HFFc6 (cell line): ENCODE measurements around the gene MSANTD3. TPM values are rescaled to one million over a fixed set of nuclear protein-coding genes. Genes with fewer than 3 reads are reported as not detected.

Experiments
- DNase-seq: peaks from one replicate; pipeline ENCODE4 v3.0.0-alpha.2; 2018
- H3K27ac Mint-ChIP-seq: 2 replicates; pipeline ENCODE4 v1.8.0; 2020; ENCODE audit warnings: mild to moderate bottlenecking, mixed read lengths
- H3K27me3 Mint-ChIP-seq: 2 replicates; pipeline ENCODE4 v1.8.0; 2021; ENCODE audit warnings: mild to moderate bottlenecking, moderate library complexity, mixed read lengths; ENCODE audit not compliant: insufficient read depth
- H3K36me3 Mint-ChIP-seq: 2 replicates; pipeline ENCODE4 v1.8.0; 2021; ENCODE audit warnings: low read depth, mixed read lengths
- H3K4me1 Mint-ChIP-seq: 2 replicates; pipeline ENCODE4 v1.8.0; 2020; ENCODE audit warnings: low read depth, mixed read lengths
- H3K4me3 Mint-ChIP-seq: 2 replicates; pipeline ENCODE4 v1.8.0; 2020; ENCODE audit warnings: mild to moderate bottlenecking, moderate library complexity, mixed read lengths
- H3K9me3 Mint-ChIP-seq: 2 replicates; pipeline ENCODE4 v1.8.0; 2020; ENCODE audit warnings: mild to moderate bottlenecking, mixed read lengths
- total RNA-seq, 6 experiments: library from RNA; stranded (reverse); fragmentation: NEBNext Ultra II Directional; extraction: Animal tissue kit (Norgen Biotek cat#: 25700); gene quantifications; 2 replicates in 1 of 6; 3 replicates in 5 of 6; pipeline ENCODE4 v1.2.3, GENCODE V29; 2021
- TF ChIP-seq, protein P1 (sequence below): fragments of 200-600 bp; sonication (generic); IDR thresholded peaks from 2 replicates; pipeline ENCODE4 v1.5.0; 2021; ENCODE audit warnings: antibody characterized with exemption, mild to moderate bottlenecking

Gene MSANTD3
- total RNA-seq, 6 experiments from 2014 or later, result 56.9 to 76.1 (median 71.2) TPM

DNA sequence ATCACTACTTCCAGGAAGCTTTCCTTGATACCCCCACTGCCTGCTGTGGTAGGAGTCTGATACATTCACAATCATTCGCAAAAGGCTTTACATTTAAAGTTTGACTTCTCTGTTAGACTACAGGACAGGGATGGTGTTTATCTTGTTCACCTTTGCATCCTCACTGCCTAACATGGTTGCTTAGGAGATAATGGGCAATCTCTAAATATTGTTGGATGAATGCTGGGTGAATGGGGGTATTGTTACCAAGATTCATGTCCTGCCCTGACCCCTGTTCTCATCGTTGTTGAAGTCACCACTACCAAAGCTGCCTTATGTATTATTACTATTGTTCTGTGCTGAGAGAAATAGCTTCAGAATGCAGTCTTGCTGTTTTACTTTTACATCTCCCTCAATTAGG is 38.3 kb downstream of the MSANTD3 start:
- Mint-ChIP-seq H3K4me3 (no peak overlapping the region), H3K27me3 (no peaks in the 10 kb centered on the region), H3K4me1 (peaks cover 14% of the 10 kb centered on the region), H3K9me3 (no peaks in the 10 kb centered on the region), H3K36me3 (no peaks in the 10 kb centered on the region), H3K27ac (no peak overlapping the region)
- DNase-seq, result no peak
- TF ChIP-seq, protein P1, sequence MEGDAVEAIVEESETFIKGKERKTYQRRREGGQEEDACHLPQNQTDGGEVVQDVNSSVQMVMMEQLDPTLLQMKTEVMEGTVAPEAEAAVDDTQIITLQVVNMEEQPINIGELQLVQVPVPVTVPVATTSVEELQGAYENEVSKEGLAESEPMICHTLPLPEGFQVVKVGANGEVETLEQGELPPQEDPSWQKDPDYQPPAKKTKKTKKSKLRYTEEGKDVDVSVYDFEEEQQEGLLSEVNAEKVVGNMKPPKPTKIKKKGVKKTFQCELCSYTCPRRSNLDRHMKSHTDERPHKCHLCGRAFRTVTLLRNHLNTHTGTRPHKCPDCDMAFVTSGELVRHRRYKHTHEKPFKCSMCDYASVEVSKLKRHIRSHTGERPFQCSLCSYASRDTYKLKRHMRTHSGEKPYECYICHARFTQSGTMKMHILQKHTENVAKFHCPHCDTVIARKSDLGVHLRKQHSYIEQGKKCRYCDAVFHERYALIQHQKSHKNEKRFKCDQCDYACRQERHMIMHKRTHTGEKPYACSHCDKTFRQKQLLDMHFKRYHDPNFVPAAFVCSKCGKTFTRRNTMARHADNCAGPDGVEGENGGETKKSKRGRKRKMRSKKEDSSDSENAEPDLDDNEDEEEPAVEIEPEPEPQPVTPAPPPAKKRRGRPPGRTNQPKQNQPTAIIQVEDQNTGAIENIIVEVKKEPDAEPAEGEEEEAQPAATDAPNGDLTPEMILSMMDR, result no peak

DNA sequence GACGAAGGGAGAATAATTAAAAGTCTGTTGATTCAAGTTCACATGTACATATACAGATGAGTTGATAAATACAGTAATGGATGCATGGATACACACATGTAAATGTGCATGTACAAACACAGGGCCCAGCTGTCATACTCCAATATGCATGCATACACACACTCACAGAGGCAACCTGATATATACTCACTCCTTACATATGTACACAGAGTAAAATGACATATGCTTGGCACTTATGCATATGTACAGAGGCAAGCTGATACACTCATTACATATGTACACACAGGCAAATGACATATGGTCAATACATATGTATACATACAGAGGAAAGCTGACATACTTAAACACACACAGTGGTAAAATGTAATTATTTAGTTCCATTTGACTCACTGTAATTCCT is 38.8 kb downstream of the MSANTD3 start:
- no peaks in the 10 kb centered on the region for H3K36me3 Mint-ChIP-seq

DNA sequence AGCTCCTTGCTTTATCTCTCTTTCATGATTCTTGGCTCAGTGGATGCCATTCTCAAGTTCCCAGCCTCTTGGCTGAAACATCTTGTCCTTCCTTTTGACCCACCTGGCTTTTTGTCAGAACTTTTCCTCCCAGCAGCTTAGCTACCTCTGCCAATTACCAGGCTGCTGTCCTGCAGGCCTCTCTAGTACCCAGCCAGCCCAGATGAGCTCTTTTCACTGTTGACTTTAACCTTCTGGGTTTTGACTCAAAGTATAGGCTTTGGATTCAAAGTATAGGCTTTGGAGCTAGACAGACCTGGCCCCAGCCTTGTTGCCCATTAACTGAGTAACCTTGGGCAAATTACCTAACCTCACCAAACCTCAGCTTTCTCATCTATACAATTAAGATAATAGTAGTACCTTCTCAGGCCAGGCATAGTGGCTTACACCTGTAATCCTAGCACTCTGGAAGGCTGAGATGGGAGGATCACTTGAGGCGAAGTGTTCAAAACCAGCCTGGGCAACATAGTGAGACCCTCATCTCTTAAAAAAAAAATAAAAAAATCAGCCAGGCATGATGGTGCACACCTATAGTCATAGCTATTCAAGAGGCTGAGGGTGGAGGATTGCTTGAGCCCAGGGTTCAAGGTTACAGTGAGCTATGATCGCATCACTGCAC is 39.4 kb downstream of the MSANTD3 start:
- Mint-ChIP-seq H3K9me3 (no peaks in the 10 kb centered on the region), H3K27ac (no peak overlapping the region), H3K4me1 (peaks cover 14% of the 10 kb centered on the region), H3K27me3 (no peaks in the 10 kb centered on the region), H3K36me3 (no peaks in the 10 kb centered on the region), H3K4me3 (no peak overlapping the region)
- DNase-seq, result no peak
- TF ChIP-seq, protein P1, result no peak

More for the DNA sequence above, 38.8 kb downstream of the MSANTD3 start:
- TF ChIP-seq, protein P1, result no peak
- Mint-ChIP-seq H3K9me3 (no peaks in the 10 kb centered on the region), H3K27ac (no peak overlapping the region), H3K4me3 (no peak overlapping the region), H3K4me1 (peaks cover 14% of the 10 kb centered on the region), H3K27me3 (no peaks in the 10 kb centered on the region)
- DNase-seq, result no peak

DNA sequence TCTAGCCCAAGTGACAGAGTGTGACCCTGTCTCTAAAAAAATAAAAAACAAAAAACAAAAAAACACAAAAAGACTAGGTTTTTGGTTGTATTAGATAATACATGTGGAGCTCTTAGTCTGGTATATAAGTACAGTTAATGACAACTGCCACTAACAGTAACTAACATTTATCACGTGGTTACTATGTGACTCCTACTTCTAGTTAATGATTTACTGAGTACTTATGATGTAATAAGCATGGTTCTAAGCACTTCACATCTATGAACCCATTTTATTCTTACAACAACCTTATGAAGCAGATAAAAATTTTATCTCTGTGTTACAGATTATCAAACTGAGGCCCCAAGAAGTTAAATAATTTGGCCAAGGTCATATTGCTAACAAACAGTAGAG is 39.9 kb downstream of the MSANTD3 start:
- H3K4me3 Mint-ChIP-seq, result no peak overlapping the region
- H3K9me3 Mint-ChIP-seq, result no peaks in the 10 kb centered on the region
- no peaks in the 10 kb centered on the region for H3K36me3 Mint-ChIP-seq
- H3K27ac Mint-ChIP-seq, result no peak overlapping the region
- peaks cover 14% of the 10 kb centered on the region for H3K4me1 Mint-ChIP-seq
- DNase-seq, result no peak
- H3K27me3 Mint-ChIP-seq, result no peaks in the 10 kb centered on the region
- TF ChIP-seq, protein P1, result no peak

DNA sequence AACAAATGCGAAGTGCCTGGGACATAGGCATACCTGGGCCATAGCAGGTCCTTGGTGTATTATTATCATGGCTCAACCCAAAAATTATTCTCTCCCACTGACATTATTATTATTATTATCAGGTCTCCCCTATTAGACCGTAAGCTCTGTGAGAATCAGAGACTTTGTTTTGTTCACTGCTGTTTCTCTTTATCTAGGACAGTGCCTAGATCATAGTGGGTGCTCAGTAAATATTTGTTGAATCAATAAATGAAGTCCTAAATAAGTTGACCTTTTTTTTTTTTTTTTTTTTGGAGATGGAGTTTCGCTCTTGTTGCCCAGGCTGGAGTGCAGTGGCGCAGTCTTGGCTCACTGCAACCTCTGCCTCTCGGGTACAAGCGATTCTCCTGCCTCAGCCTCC is 41.1 kb downstream of the MSANTD3 start:
- no peak overlapping the region for H3K27ac Mint-ChIP-seq

More for the DNA sequence above, 41.1 kb downstream of the MSANTD3 start:
- Mint-ChIP-seq H3K4me3 (no peak overlapping the region), H3K27me3 (no peaks in the 10 kb centered on the region), H3K4me1 (peaks cover 11% of the 10 kb centered on the region), H3K9me3 (no peaks in the 10 kb centered on the region), H3K36me3 (no peaks in the 10 kb centered on the region)
- no peak for DNase-seq
- TF ChIP-seq, protein P1, result no peak
